ENCODE data around the gene GLYATL1B.
"Not testable (repeated sequence)": the region's sequence is repeated elsewhere in the genome, so short reads cannot be mapped to it uniquely, and the experiment has no call there.

Gene GLYATL1B

GRCh38 chr11:59062602-59063529 is 23.2 kb upstream of the GLYATL1B start:
- TF ChIP-seq YY1 (IDR thresholded peaks at IDR 0.05; ENCODE audit: insufficient read depth, insufficient read length) = no peak
- no peak for TF ChIP-seq SUZ12 (IDR thresholded peaks at IDR 0.05; ENCODE audit: extremely low read depth, insufficient read depth, insufficient read length)
- TF ChIP-seq ZNF274 (IDR thresholded peaks at IDR 0.05; ENCODE audit: low read depth, low read length) = no peak
- H3K4me1 ChIP-seq (ENCODE audit: insufficient read depth, insufficient read length) = no peaks in the 10 kb centered on the region
- H3K27me3 ChIP-seq (ENCODE audit: insufficient read depth, insufficient read length) = no peaks in the 10 kb centered on the region
- H3K36me3 ChIP-seq (ENCODE audit: insufficient read depth, insufficient read length, low read length) = no peaks in the 10 kb centered on the region
- H3K9ac ChIP-seq (ENCODE audit: insufficient read length, low read depth) = no peak overlapping the region
- no peak for DNase-seq (ENCODE audit: low read depth, low spot score)
- no peak overlapping the region for H3K4me3 ChIP-seq (ENCODE audit: insufficient read length, low read depth)
- no peaks in the 10 kb centered on the region for H3K9me3 ChIP-seq (ENCODE audit: insufficient read depth, low read length)

DNA sequence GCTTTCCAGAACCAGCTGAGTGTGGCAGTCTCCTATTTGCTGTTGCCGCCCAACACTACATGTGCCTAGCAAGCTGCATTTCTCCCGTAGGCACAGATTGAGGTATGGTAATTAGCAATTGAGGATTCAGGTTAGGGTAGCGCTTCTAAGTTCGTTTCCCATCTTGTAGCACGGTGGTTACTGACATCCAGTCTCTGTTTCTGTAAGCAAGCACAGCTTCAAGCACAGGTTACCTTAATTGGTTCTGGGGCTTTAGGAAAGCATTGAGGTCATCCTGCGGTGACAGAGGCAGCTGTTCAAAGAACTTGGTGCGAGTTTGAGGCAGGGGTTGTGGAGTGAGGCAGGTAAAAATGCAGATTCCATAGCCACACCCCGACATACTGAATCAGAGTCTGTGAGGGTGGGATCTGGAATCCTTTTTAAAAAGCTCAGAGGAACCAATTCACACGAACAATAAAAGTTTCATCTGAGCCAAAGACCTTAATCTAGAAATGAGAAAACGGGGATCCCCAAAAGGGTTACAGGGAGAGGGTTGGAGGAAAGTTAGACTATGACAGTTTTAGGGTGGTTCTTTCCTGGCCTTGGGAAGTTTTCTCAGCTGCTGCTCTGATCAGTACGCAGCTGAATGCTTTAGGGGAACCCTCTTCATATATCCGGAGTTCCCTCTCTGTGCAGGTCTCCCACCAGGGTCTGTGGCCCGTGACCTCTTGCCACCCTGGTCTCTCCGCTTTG is 21.9 kb upstream of the GLYATL1B start:
- not testable (repeated sequence) for DNase-seq (ENCODE audit: low read depth, low spot score); H3K9me3 ChIP-seq (ENCODE audit: insufficient read depth, low read length); H3K4me1 ChIP-seq (ENCODE audit: insufficient read depth, insufficient read length); H3K27me3 ChIP-seq (ENCODE audit: insufficient read depth, insufficient read length); H3K9ac ChIP-seq (ENCODE audit: insufficient read length, low read depth); H3K4me3 ChIP-seq (ENCODE audit: insufficient read length, low read depth); H3K36me3 ChIP-seq (ENCODE audit: insufficient read depth, insufficient read length, low read length)

- Histone ChIP-seq H3K9me3 (ENCODE audit: insufficient read depth, low read length) (no peaks in the 10 kb centered on the region), H3K4me1 (ENCODE audit: insufficient read depth, insufficient read length) (no peaks in the 10 kb centered on the region), H3K27me3 (ENCODE audit: insufficient read depth, insufficient read length) (no peaks in the 10 kb centered on the region), H3K9ac (ENCODE audit: insufficient read length, low read depth) (no peak overlapping the region), H3K4me3 (ENCODE audit: insufficient read length, low read depth) (no peak overlapping the region), H3K36me3 (ENCODE audit: insufficient read depth, insufficient read length, low read length) (no peaks in the 10 kb centered on the region)
- no peak for DNase-seq (ENCODE audit: low read depth, low spot score)
- no peak for TF ChIP-seq SUZ12 (IDR thresholded peaks at IDR 0.05; ENCODE audit: extremely low read depth, insufficient read depth, insufficient read length)
- no peak for TF ChIP-seq ZNF274 (IDR thresholded peaks at IDR 0.05; ENCODE audit: low read depth, low read length)
- no peak for TF ChIP-seq YY1 (IDR thresholded peaks at IDR 0.05; ENCODE audit: insufficient read depth, insufficient read length)
Measured at GRCh38 chr11:59069087-59069486, 17.0 kb upstream of the GLYATL1B start.

GRCh38 chr11:59076876-59077571 is 9.1 kb upstream of the GLYATL1B start:
- H3K4me3 ChIP-seq (ENCODE audit: insufficient read length, low read depth) = no peak overlapping the region
- H3K4me1 ChIP-seq (ENCODE audit: insufficient read depth, insufficient read length) = no peaks in the 10 kb centered on the region
- H3K9ac ChIP-seq (ENCODE audit: insufficient read length, low read depth) = no peak overlapping the region
- no peak for DNase-seq (ENCODE audit: low read depth, low spot score)
- no peaks in the 10 kb centered on the region for H3K27me3 ChIP-seq (ENCODE audit: insufficient read depth, insufficient read length)
- H3K36me3 ChIP-seq (ENCODE audit: insufficient read depth, insufficient read length, low read length) = no peaks in the 10 kb centered on the region
- TF ChIP-seq ZNF274 (IDR thresholded peaks at IDR 0.05; ENCODE audit: low read depth, low read length) (no peak), YY1 (IDR thresholded peaks at IDR 0.05; ENCODE audit: insufficient read depth, insufficient read length) (no peak), SUZ12 (IDR thresholded peaks at IDR 0.05; ENCODE audit: extremely low read depth, insufficient read depth, insufficient read length) (no peak)
- H3K9me3 ChIP-seq (ENCODE audit: insufficient read depth, low read length) = no peaks in the 10 kb centered on the region

- no peak for DNase-seq (ENCODE audit: low read depth, low spot score)
- H3K27me3 ChIP-seq (ENCODE audit: insufficient read depth, insufficient read length) = no peaks in the 10 kb centered on the region
- H3K36me3 ChIP-seq (ENCODE audit: insufficient read depth, insufficient read length, low read length) = no peaks in the 10 kb centered on the region
- H3K9ac ChIP-seq (ENCODE audit: insufficient read length, low read depth) = no peak overlapping the region
- no peaks in the 10 kb centered on the region for H3K4me1 ChIP-seq (ENCODE audit: insufficient read depth, insufficient read length)
- no peak overlapping the region for H3K4me3 ChIP-seq (ENCODE audit: insufficient read length, low read depth)
- TF ChIP-seq ZNF274 (IDR thresholded peaks at IDR 0.05; ENCODE audit: low read depth, low read length) (no peak), YY1 (IDR thresholded peaks at IDR 0.05; ENCODE audit: insufficient read depth, insufficient read length) (no peak), SUZ12 (IDR thresholded peaks at IDR 0.05; ENCODE audit: extremely low read depth, insufficient read depth, insufficient read length) (no peak)
- H3K9me3 ChIP-seq (ENCODE audit: insufficient read depth, low read length) = no peaks in the 10 kb centered on the region
Measured at GRCh38 chr11:59078435-59078834, 7.7 kb upstream of the GLYATL1B start.

GRCh38 chr11:59079086-59079485 is 7.0 kb upstream of the GLYATL1B start:
- H3K4me1 ChIP-seq (ENCODE audit: insufficient read depth, insufficient read length) = no peaks in the 10 kb centered on the region
- H3K9ac ChIP-seq (ENCODE audit: insufficient read length, low read depth) = no peak overlapping the region
- no peak for TF ChIP-seq YY1 (IDR thresholded peaks at IDR 0.05; ENCODE audit: insufficient read depth, insufficient read length)
- TF ChIP-seq SUZ12 (IDR thresholded peaks at IDR 0.05; ENCODE audit: extremely low read depth, insufficient read depth, insufficient read length) = no peak
- TF ChIP-seq ZNF274 (IDR thresholded peaks at IDR 0.05; ENCODE audit: low read depth, low read length) = no peak
- no peak for DNase-seq (ENCODE audit: low read depth, low spot score)
- no peaks in the 10 kb centered on the region for H3K36me3 ChIP-seq (ENCODE audit: insufficient read depth, insufficient read length, low read length)
- no peak overlapping the region for H3K4me3 ChIP-seq (ENCODE audit: insufficient read length, low read depth)
- no peaks in the 10 kb centered on the region for H3K27me3 ChIP-seq (ENCODE audit: insufficient read depth, insufficient read length)
- no peaks in the 10 kb centered on the region for H3K9me3 ChIP-seq (ENCODE audit: insufficient read depth, low read length)

- not testable (repeated sequence) for H3K4me3 ChIP-seq (ENCODE audit: insufficient read length, low read depth); H3K9ac ChIP-seq (ENCODE audit: insufficient read length, low read depth); H3K36me3 ChIP-seq (ENCODE audit: insufficient read depth, insufficient read length, low read length); H3K9me3 ChIP-seq (ENCODE audit: insufficient read depth, low read length); H3K4me1 ChIP-seq (ENCODE audit: insufficient read depth, insufficient read length); H3K27me3 ChIP-seq (ENCODE audit: insufficient read depth, insufficient read length); DNase-seq (ENCODE audit: low read depth, low spot score)
Measured at GRCh38 chr11:59080421-59080820, 5.7 kb upstream of the GLYATL1B start.

- H3K4me3 ChIP-seq (ENCODE audit: insufficient read length, low read depth) = not testable (repeated sequence)
Measured at GRCh38 chr11:59081430-59082020, 4.6 kb upstream of the GLYATL1B start.

More at GRCh38 chr11:59081430-59082020, 4.6 kb upstream of the GLYATL1B start:
- not testable (repeated sequence) for H3K27me3 ChIP-seq (ENCODE audit: insufficient read depth, insufficient read length); DNase-seq (ENCODE audit: low read depth, low spot score); H3K9ac ChIP-seq (ENCODE audit: insufficient read length, low read depth); H3K4me1 ChIP-seq (ENCODE audit: insufficient read depth, insufficient read length); H3K36me3 ChIP-seq (ENCODE audit: insufficient read depth, insufficient read length, low read length); H3K9me3 ChIP-seq (ENCODE audit: insufficient read depth, low read length)

Measured in NT2/D1 (cell line).